ENCODE results near the gene VAC14. TPM values are rescaled to one million over a fixed set of nuclear protein-coding genes. Genes with fewer than 3 reads are reported as not detected.

VAC14 gene
- polyA plus RNA-seq, 2 of the 4 experiments (the other 2 are of a cell fraction) = 25.3 to 27.0 TPM

- TF ChIP-seq POLR2AphosphoS2 (conservative IDR thresholded peaks at IDR 0.05; ENCODE audit: low read length) (no peak), RCOR1 (IDR thresholded peaks at IDR 0.05; ENCODE audit: low read depth, low read length) (no peak), USF2 (IDR thresholded peaks at IDR 0.05) (no peak), RARB (CRISPR knock-in tag; IDR thresholded peaks at IDR 0.05) (no peak), NFE2L2 (conservative IDR thresholded peaks at IDR 0.05; ENCODE audit: low read length) (no peak), HES2 (IDR thresholded peaks at IDR 0.05) (no peak), ZFP36 (IDR thresholded peaks at IDR 0.05; ENCODE audit: borderline replicate concordance, partially characterized antibody) (no peak), CEBPB (IDR thresholded peaks at IDR 0.05) (no peak), CHD4 (IDR thresholded peaks at IDR 0.05; ENCODE audit: borderline replicate concordance) (no peak), ATOH8 (CRISPR knock-in tag; IDR thresholded peaks at IDR 0.05; ENCODE audit: low read depth) (no peak), ZC3H11A (IDR thresholded peaks at IDR 0.05) (no peak), REST (IDR thresholded peaks at IDR 0.05) (no peak), HMGXB4 (CRISPR knock-in tag; IDR thresholded peaks at IDR 0.05; ENCODE audit: borderline replicate concordance) (no peak), HOXB5 (CRISPR knock-in tag; IDR thresholded peaks at IDR 0.05) (no peak), RNF2 (IDR thresholded peaks at IDR 0.05; ENCODE audit: borderline replicate concordance, low read depth) (no peak)
- DNase-seq (ENCODE audit: low read depth in 1 of 2, low spot score in 1 of 2) (no peak), FAIRE-seq (no peak), ATAC-seq (no peak)
- POLR2A ChIA-PET = no interaction called here
- Histone ChIP-seq H3K4me1 (no peaks in the 10 kb centered on the region), H3K4me3 (no peak overlapping the region), H3K9me3 (no peaks in the 10 kb centered on the region), H3K4me2 (no peak overlapping the region), H3K27ac (no peak overlapping the region)
- CTCF ChIA-PET = interaction anchor here (1.1 to 3.5 kb wide), 3 partner anchors 8 to 77 kb away, joined by 3 to 23 read pairs (median 11); no protein-coding TSS in a partner anchor
- WGBS (ENCODE audit: missing lambda C conversion rate) = 94% methylated on average over 3 of the region's 3 CpGs
Observed at GRCh38 chr16:70730944-70731343, 70.0 kb downstream of the VAC14 start.

GRCh38 chr16:70730031-70730430, 70.9 kb downstream of the VAC14 start:
- H3K27ac ChIP-seq = no peak overlapping the region
- ATAC-seq = no peak
- no peak for TF ChIP-seq BCL3 (IDR thresholded peaks at IDR 0.05)
- no peak for TF ChIP-seq MAX (IDR thresholded peaks at IDR 0.05)
- no peak for TF ChIP-seq HEYL (CRISPR knock-in tag; IDR thresholded peaks at IDR 0.05)
- TF ChIP-seq REST (IDR thresholded peaks at IDR 0.05) = no peak
- TF ChIP-seq POLR2A (IDR thresholded peaks at IDR 0.05; ENCODE audit: low read length) = no peak
- TF ChIP-seq RAD21 (conservative IDR thresholded peaks at IDR 0.05 in 1 of 2, IDR thresholded peaks at IDR 0.05 in 1 of 2) = no peak
- TF ChIP-seq TFCP2L1 (CRISPR knock-in tag; IDR thresholded peaks at IDR 0.05) = no peak
- no peak for TF ChIP-seq RARB (CRISPR knock-in tag; IDR thresholded peaks at IDR 0.05)
- TF ChIP-seq ZC3H11A (IDR thresholded peaks at IDR 0.05) = no peak
- TF ChIP-seq NPAS2 (CRISPR knock-in tag; IDR thresholded peaks at IDR 0.05; ENCODE audit: borderline replicate concordance) = no peak
- TF ChIP-seq E2F6 (IDR thresholded peaks at IDR 0.05; ENCODE audit: borderline replicate concordance, low read depth) = no peak

More at GRCh38 chr16:70730031-70730430, 70.9 kb downstream of the VAC14 start:
- no peaks in the 10 kb centered on the region for H3K9me3 ChIP-seq
- H3K4me2 ChIP-seq = no peak overlapping the region
- no peaks in the 10 kb centered on the region for H3K4me1 ChIP-seq
- no peak overlapping the region for H3K4me3 ChIP-seq
- DNase-seq (ENCODE audit: low read depth in 1 of 2, low spot score in 1 of 2) (no peak), FAIRE-seq (no peak)
- WGBS (ENCODE audit: missing lambda C conversion rate) = 85% methylated on average over 7 of the region's 7 CpGs
- POLR2A ChIA-PET = no interaction called here
- CTCF ChIA-PET = interaction anchor here (0.6 to 3.5 kb wide), 5 partner anchors 8 to 76 kb away, joined by 3 to 23 read pairs (median 3); no protein-coding TSS in a partner anchor

Measured in A549 (cell line).